Osteocyte (in vitro differentiated cells): Measurements from ENCODE around the gene PRPSAP2. TPM values are rescaled to one million over a fixed set of nuclear protein-coding genes. Genes with fewer than 3 reads are reported as not detected.
A peak's percentile ranks its signal among the peaks of the same experiment; 100 is the strongest.

Source experiments
- DNase-seq: peaks from one replicate; pipeline ENCODE4 v3.0.0; 2021; ENCODE audit warnings: mixed read lengths; ENCODE audit not compliant: unreplicated experiment; ENCODE audit errors: extremely low spot score
- H3K27ac Mint-ChIP-seq: one replicate; pipeline ENCODE4 v1.8.0; 2021; ENCODE audit warnings: mild to moderate bottlenecking, mixed read lengths; ENCODE audit not compliant: unreplicated experiment
- H3K27me3 Mint-ChIP-seq: one replicate; pipeline ENCODE4 v1.8.0; 2021; ENCODE audit warnings: mixed read lengths; ENCODE audit not compliant: unreplicated experiment
- H3K36me3 Mint-ChIP-seq: one replicate; pipeline ENCODE4 v1.8.0; 2021; ENCODE audit warnings: mixed read lengths; ENCODE audit not compliant: unreplicated experiment
- H3K4me1 Mint-ChIP-seq: one replicate; pipeline ENCODE4 v1.8.0; 2021; ENCODE audit warnings: mixed read lengths; ENCODE audit not compliant: unreplicated experiment
- H3K4me3 Mint-ChIP-seq: one replicate; pipeline ENCODE4 v1.8.0; 2021; ENCODE audit warnings: mild to moderate bottlenecking, moderate library complexity, mixed read lengths; ENCODE audit not compliant: unreplicated experiment
- H3K9me3 Mint-ChIP-seq: one replicate; pipeline ENCODE4 v1.8.0; 2021; ENCODE audit warnings: mixed read lengths; ENCODE audit not compliant: unreplicated experiment
- total RNA-seq: library from RNA; stranded (reverse); gene quantifications from 2 replicates; pipeline ENCODE4 v1.2.1, GENCODE V29; 2021
- TF ChIP-seq, protein P1 (sequence below): fragments of 200-600 bp; sonication (generic); IDR thresholded peaks from 2 replicates; pipeline ENCODE4 v1.5.0; 2021; ENCODE audit warnings: antibody characterized with exemption, mild to moderate bottlenecking, moderate library complexity

PRPSAP2 gene
- total RNA-seq, 1 donor from 2014 or later, result 25.7 TPM

DNA sequence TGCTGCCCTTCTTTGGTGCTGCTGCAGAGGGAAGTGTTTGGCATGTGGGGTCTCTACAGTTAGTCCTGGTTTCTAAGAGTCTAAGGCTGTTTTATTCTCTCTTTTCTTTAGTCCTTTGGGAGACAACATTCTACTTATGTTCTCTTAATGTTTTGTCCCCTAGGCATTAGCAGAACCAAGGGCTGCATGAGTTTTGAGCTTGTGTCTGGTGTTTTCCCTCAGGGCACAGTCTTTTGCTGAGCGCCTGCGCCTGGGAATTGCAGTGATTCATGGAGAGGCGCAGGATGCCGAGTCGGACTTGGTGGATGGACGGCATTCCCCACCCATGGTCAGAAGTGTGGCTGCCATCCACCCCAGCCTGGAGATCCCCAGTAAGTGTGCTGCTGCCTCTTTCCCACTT is 53.0 kb downstream of the PRPSAP2 start:
- no peaks in the 10 kb centered on the region for H3K4me1 Mint-ChIP-seq
- no peaks in the 10 kb centered on the region for H3K27me3 Mint-ChIP-seq
- peaks cover 39% of the 10 kb centered on the region for H3K36me3 Mint-ChIP-seq
- H3K27ac Mint-ChIP-seq, result no peak overlapping the region
- no peak overlapping the region for H3K4me3 Mint-ChIP-seq
- no peak for DNase-seq
- TF ChIP-seq, protein P1, sequence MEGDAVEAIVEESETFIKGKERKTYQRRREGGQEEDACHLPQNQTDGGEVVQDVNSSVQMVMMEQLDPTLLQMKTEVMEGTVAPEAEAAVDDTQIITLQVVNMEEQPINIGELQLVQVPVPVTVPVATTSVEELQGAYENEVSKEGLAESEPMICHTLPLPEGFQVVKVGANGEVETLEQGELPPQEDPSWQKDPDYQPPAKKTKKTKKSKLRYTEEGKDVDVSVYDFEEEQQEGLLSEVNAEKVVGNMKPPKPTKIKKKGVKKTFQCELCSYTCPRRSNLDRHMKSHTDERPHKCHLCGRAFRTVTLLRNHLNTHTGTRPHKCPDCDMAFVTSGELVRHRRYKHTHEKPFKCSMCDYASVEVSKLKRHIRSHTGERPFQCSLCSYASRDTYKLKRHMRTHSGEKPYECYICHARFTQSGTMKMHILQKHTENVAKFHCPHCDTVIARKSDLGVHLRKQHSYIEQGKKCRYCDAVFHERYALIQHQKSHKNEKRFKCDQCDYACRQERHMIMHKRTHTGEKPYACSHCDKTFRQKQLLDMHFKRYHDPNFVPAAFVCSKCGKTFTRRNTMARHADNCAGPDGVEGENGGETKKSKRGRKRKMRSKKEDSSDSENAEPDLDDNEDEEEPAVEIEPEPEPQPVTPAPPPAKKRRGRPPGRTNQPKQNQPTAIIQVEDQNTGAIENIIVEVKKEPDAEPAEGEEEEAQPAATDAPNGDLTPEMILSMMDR, result no peak
- no peaks in the 10 kb centered on the region for H3K9me3 Mint-ChIP-seq

DNA sequence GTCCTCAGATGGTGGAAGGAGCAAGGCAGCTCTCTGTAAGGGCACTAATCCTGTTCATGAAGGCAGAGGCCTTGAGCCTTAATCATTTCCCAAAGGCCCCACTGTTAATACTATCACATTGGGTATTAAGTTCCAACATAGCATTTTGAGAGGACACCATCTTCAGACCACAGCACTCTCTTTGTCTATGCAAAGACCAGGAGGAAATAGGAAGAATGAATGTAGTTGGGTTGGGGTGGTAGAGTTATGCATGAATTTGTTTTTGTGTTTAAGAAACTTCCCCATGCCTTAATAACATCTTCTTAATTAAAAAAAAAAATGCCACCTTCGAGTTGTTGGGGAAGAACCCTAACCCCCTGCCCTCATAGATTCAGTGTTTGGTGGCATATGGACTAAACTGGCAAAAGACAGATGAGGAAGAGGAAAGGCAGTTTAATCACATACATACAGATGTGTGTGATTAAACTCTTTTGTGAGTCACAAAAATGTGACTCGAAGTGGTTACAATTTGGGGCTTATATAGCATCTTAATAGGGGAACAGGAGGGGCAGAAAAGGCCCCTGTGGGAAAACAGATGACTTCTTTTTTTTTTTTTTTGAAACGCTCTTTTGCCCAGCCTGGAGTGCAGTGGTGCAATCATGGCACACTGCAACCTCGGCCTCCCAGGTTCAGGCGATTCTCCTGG is 59.0 kb downstream of the PRPSAP2 start:
- Mint-ChIP-seq H3K4me1 (peaks cover 13% of the 10 kb centered on the region), H3K27me3 (no peaks in the 10 kb centered on the region), H3K4me3 (no peak overlapping the region), H3K36me3 (peaks cover 35% of the 10 kb centered on the region), H3K27ac (no peak overlapping the region), H3K9me3 (no peaks in the 10 kb centered on the region)
- no peak for DNase-seq
- TF ChIP-seq, protein P1, result no peak

DNA sequence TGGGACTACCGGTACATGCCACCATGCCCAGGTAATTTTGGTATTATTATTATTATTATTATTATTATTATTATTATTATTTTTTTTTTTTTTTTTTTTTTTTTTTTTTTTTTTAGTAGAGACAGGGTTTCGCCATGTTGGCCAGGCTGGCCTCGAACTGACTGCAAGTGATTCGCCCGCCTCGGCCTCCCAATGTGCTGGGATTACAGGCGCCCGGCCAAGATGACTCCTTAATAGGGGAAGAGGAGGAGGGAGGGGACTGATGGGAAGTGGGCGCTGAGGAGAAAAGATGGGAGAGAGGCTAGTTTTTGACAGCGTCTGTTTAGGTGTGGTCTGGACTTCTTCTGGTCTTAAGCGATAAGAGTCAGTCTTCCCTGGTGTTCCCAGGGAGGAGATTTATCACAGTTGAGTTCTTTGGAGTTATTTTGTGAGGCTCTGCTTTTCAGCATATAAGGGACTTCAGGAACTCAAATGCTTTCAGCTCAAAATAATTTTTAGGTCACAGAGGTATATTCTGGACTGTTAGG is 59.6 kb downstream of the PRPSAP2 start:
- H3K27me3 Mint-ChIP-seq, result no peaks in the 10 kb centered on the region
- peaks cover 33% of the 10 kb centered on the region for H3K36me3 Mint-ChIP-seq
- no peak overlapping the region for H3K4me3 Mint-ChIP-seq
- H3K27ac Mint-ChIP-seq, result no peak overlapping the region
- TF ChIP-seq, protein P1, result no peak
- no peak for DNase-seq
- peaks cover 18% of the 10 kb centered on the region for H3K4me1 Mint-ChIP-seq
- no peaks in the 10 kb centered on the region for H3K9me3 Mint-ChIP-seq

DNA sequence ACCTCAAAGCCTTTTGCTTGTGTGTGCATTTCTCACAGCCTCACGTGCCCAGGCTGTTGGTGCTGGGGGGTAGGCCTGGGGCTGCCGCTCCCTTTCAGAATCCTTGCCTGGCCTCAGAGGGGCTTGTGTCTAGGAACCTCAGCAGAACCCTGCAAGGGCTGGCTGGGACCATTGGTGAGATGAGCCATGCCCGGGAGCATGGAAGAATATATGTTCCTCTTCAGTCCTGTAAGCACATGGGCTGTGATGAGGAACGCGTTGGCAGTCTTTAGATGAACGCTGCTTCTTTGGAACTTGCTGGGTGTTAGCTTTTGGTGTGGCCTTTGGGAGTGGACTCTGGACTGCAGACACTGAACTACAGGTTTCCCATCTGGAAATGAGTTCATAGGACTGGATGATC is 62.0 kb downstream of the PRPSAP2 start:
- peak overlapping the region; percentile 55 for H3K27ac Mint-ChIP-seq
- peaks cover 28% of the 10 kb centered on the region for H3K36me3 Mint-ChIP-seq
- DNase-seq, result no peak
- no peak overlapping the region for H3K4me3 Mint-ChIP-seq
- no peaks in the 10 kb centered on the region for H3K27me3 Mint-ChIP-seq
- TF ChIP-seq, protein P1, result no peak
- peaks cover 18% of the 10 kb centered on the region for H3K4me1 Mint-ChIP-seq
- H3K9me3 Mint-ChIP-seq, result no peaks in the 10 kb centered on the region

DNA sequence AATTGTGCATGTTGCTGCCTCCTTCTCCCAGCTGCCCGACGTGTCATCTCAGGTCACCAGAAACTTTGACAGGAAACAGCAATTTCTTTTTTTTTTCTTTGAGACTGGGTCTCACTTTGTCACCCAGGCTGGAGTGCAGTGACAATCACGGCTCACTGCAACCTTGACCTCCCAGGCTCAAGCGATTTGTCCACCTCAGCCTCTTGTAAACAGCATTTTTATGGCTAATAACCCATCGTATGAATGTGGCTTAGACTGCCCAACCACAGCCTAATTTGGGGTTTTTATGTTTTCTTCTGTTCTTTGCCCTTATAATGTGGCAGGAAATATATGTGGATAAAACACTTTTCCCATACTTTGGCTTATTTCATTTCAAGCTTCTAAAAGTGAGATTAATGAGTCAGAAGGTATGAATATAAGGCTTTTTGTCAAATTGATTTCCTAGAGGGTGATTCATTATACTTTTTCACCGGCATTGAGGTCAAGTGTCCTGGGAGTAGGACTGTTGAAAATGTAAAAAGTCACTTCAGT is 63.0 kb downstream of the PRPSAP2 start:
- no peak overlapping the region for H3K4me3 Mint-ChIP-seq
- no peaks in the 10 kb centered on the region for H3K27me3 Mint-ChIP-seq
- no peaks in the 10 kb centered on the region for H3K9me3 Mint-ChIP-seq
- H3K4me1 Mint-ChIP-seq, result peaks cover 18% of the 10 kb centered on the region
- TF ChIP-seq, protein P1, result no peak
- no peak for DNase-seq
- no peak overlapping the region for H3K27ac Mint-ChIP-seq
- peaks cover 28% of the 10 kb centered on the region for H3K36me3 Mint-ChIP-seq
